Body of pancreas (tissue), 4 donors: Measurements from ENCODE around the gene AADACL4. TPM values are rescaled to one million over a fixed set of nuclear protein-coding genes. Genes with fewer than 3 reads are reported as not detected.

ENCODE experiments used
- ATAC-seq: fragments of 150-250 bp; one replicate; pipeline ENCODE4 v1.9.1; 2016
- DNase-seq, 4 donors: peaks; one replicate each; pipeline ENCODE4 v3.0.0-alpha.2; 2019
- H3K27ac ChIP-seq, 4 donors: fragments of 200-600 bp; sonication (generic); 1 replicate in 3 of 4; 2 replicates in 1 of 4; pipeline versions ENCODE4 v1.5.1 to v1.6.1; 2016 to 2019; ENCODE audit warnings: mild to moderate bottlenecking in 1 of 4, mixed read lengths in 1 of 4, moderate library complexity in 1 of 4
- H3K27me3 ChIP-seq, 2 donors: fragments of 200-600 bp; sonication (generic); one replicate each; pipeline ENCODE4 v1.6.0; 2016; ENCODE audit warnings: mild to moderate bottlenecking in 1 of 2
- H3K36me3 ChIP-seq, 2 donors: fragments of 200-600 bp; sonication (generic); replicated peaks in 1 of 2; 2 replicates each; pipeline ENCODE4 v1.5.1; 2016; ENCODE audit warnings: low read depth in 2 of 2; ENCODE audit not compliant: insufficient read depth in 1 of 2
- H3K4me1 ChIP-seq: fragments of 200-600 bp; sonication (generic); one replicate; pipeline ENCODE4 v1.6.0; 2016
- H3K4me3 ChIP-seq, 2 donors: fragments of 200-600 bp; sonication (generic); 1 replicate in 1 of 2; 2 replicates in 1 of 2; pipeline ENCODE4 v1.5.1; 2016 to 2019
- H3K9me3 ChIP-seq, 3 donors: fragments of 200-600 bp; sonication (generic); 1 replicate in 2 of 3; 2 replicates in 1 of 3; pipeline ENCODE4 v1.5.1; 2016
- POLR2A ChIP-seq, 3 donors: fragments of 450-650 bp; IDR thresholded peaks; one replicate each; pipeline ENCODE4 v1.6.1; 2016; ENCODE audit warnings: antibody characterized with exemption in 3 of 3, mild to moderate bottlenecking in 2 of 3
- WGBS, 2 donors: methylation state at CpG; one replicate each; pipeline ENCODE4 v1.1.5; 2017; 5-methylcytosine and 5-hydroxymethylcytosine counted together
- intact Hi-C: fragments of 100-400 bp; cut with DNase I; formaldehyde crosslinking; loops from one replicate; pipeline ENCODE4 v1.15.1; 2023
- total RNA-seq, 2 donors: library from RNA; depleted of rRNA; stranded (reverse); fragments of >200 nt; gene quantifications; one replicate each; pipeline ENCODE4 v1.1.0, GENCODE V29; 2016
- TF ChIP-seq, protein P1 (sequence below), 7 experiments: fragments of 450-650 bp in 4 of 7; fragments of 200-600 bp in 3 of 7; sonication (generic) in 3 of 7; IDR thresholded peaks; one replicate each; pipeline ENCODE4 v1.5.1; 2016 to 2019; ENCODE audit warnings: antibody characterized with exemption in 7 of 7

The AADACL4 gene
- total RNA-seq, 2 donors from 2014 or later, result not detected

DNA sequence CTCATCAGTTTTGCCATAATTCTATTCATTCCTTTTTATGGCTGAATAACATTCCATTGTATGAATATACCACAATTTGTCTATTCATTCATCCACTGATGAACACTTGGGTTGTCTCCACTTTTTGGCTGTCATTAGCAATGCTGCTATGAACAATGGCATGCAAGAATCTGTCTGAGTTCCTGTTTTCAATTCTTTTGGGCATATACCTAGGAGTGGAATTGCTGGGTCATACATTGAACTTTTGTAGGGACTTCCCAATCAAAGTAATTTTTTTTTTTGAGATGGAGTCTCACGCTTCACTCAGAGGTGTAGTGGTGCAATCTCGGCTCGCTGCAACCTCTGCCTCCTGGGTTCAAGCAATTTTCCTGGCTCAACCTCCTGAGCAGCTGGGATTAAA, 34.9 kb downstream of the AADACL4 start:
- no peaks in the 10 kb centered on the region for H3K9me3 ChIP-seq
- H3K27ac ChIP-seq, result no peak overlapping the region
- no peak for ATAC-seq
- no peaks in the 10 kb centered on the region for H3K27me3 ChIP-seq
- no peaks in the 10 kb centered on the region for H3K4me1 ChIP-seq
- no peak overlapping the region for H3K4me3 ChIP-seq
- intact Hi-C loops, result no loop called here
- H3K36me3 ChIP-seq, result no peaks in the 10 kb centered on the region
- TF ChIP-seq, protein P1, sequence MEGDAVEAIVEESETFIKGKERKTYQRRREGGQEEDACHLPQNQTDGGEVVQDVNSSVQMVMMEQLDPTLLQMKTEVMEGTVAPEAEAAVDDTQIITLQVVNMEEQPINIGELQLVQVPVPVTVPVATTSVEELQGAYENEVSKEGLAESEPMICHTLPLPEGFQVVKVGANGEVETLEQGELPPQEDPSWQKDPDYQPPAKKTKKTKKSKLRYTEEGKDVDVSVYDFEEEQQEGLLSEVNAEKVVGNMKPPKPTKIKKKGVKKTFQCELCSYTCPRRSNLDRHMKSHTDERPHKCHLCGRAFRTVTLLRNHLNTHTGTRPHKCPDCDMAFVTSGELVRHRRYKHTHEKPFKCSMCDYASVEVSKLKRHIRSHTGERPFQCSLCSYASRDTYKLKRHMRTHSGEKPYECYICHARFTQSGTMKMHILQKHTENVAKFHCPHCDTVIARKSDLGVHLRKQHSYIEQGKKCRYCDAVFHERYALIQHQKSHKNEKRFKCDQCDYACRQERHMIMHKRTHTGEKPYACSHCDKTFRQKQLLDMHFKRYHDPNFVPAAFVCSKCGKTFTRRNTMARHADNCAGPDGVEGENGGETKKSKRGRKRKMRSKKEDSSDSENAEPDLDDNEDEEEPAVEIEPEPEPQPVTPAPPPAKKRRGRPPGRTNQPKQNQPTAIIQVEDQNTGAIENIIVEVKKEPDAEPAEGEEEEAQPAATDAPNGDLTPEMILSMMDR (IDR thresholded peaks at IDR 0.05), result no peak
- TF ChIP-seq POLR2A (IDR thresholded peaks at IDR 0.05), result no peak
- no peak for DNase-seq
- WGBS, 2 donors, result 68 to 81% methylated on average over 3 of the region's 3 CpGs

DNA sequence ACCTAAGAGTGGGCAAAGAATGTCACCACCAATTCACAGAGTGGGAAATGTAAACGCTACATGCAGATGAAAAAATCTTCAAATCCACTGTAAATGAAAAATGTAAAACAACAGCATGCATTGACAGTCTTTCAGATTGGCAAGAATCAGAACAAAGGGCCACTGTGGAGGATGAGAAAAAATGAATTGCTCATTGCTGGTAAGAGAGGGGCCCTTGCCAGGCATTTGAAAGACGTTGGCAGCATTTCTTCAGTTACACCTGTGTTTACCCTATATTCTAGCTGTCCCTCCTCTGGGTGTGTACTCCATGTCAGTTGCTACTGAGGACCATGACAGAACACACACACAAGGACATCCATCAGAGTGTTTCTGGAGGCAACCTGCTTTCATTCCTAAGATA, 46.3 kb downstream of the AADACL4 start:
- Histone ChIP-seq H3K9me3 (no peaks in the 10 kb centered on the region), H3K36me3 (no peaks in the 10 kb centered on the region), H3K4me1 (no peaks in the 10 kb centered on the region), H3K27me3 (no peaks in the 10 kb centered on the region), H3K27ac (no peak overlapping the region), H3K4me3 (no peak overlapping the region)
- ATAC-seq (no peak), DNase-seq (no peak)
- TF ChIP-seq, protein P1 (IDR thresholded peaks at IDR 0.05), result no peak
- no peak for TF ChIP-seq POLR2A (IDR thresholded peaks at IDR 0.05)
- WGBS, 2 donors, result 26 to 38% methylated on average over 2 of the region's 2 CpGs
- intact Hi-C loops, result no loop called here

DNA sequence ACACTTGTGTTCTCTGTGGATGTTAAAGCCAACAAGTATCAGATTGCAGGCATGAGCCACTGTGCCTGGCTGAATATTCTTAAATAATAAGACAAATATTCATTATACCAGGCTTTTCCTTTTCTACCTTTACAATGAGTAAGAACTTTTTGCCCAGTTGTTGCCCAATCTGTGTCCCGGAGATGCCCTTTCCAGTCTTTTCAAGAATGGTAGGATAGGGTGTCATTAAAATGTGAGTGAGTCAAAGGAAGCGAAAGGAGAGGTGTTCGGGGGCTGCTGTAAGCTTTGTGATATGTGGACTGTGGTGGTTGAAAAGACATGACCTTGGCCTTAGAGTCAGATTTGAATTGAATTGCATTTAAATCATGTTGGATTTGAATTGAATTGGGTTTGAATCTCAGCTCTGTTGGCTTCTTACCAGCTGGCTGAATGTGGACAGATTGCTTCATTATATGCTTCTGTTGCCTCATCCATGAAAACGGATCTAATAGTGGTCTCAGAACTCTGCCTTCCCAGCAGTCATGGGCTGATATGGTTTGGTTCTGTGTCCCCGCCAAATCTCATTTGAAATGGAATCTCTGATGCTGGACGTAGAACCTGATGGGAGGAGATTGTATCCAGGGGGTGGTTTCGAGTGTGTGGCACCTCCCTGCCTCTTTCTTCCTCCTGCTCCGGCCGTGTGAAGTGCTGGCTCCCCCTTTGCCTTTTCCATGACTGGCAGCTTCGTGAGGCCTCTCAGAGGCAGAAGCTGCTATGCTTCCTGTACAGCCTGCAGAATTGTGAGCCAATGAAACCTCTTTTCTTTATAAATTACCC, 49.3 kb downstream of the AADACL4 start:
- Histone ChIP-seq H3K27ac (no peak overlapping the region), H3K4me3 (no peak overlapping the region), H3K9me3 (no peaks in the 10 kb centered on the region), H3K4me1 (no peaks in the 10 kb centered on the region), H3K36me3 (no peaks in the 10 kb centered on the region), H3K27me3 (no peaks in the 10 kb centered on the region)
- intact Hi-C loops, result no loop called here
- 58% methylated on average over 9 to 10 of the region's 10 CpGs for WGBS, 2 donors
- DNase-seq, result peak in 1 of 4 donors; percentile 3
- TF ChIP-seq POLR2A (IDR thresholded peaks at IDR 0.05), result no peak
- TF ChIP-seq, protein P1 (IDR thresholded peaks at IDR 0.05), result no peak
- no peak for ATAC-seq

DNA sequence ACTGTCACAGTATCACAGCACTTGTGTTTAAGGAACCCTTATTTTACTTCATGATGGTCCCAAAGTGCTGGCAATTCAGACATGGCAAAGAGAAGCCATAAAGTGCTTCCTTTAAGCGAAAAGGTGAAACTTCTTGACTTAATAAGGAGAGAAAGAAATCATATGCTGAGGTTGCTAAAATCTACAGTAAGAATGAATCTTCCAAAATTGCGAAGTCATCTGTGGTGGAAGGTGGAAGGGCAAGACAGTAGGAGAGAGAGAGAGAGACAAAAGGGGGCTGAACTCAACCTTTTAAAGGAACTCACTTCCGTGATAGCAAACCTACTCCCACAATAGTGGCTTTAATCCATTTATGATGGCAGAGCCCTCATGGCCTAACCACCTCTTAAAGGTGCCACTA, 52.8 kb downstream of the AADACL4 start:
- intact Hi-C loops, result no loop called here
- Histone ChIP-seq H3K4me3 (no peak overlapping the region), H3K36me3 (no peaks in the 10 kb centered on the region), H3K27ac (no peak overlapping the region), H3K4me1 (no peaks in the 10 kb centered on the region), H3K9me3 (peaks cover 0 to 3% (median 0%) of the 10 kb centered on the region in 3 donors), H3K27me3 (no peaks in the 10 kb centered on the region)
- DNase-seq (no peak), ATAC-seq (no peak)
- WGBS, 2 donors, result 75 to 81% methylated on average over 3 of the region's 3 CpGs
- TF ChIP-seq, protein P1 (IDR thresholded peaks at IDR 0.05), result no peak
- no peak for TF ChIP-seq POLR2A (IDR thresholded peaks at IDR 0.05)

DNA sequence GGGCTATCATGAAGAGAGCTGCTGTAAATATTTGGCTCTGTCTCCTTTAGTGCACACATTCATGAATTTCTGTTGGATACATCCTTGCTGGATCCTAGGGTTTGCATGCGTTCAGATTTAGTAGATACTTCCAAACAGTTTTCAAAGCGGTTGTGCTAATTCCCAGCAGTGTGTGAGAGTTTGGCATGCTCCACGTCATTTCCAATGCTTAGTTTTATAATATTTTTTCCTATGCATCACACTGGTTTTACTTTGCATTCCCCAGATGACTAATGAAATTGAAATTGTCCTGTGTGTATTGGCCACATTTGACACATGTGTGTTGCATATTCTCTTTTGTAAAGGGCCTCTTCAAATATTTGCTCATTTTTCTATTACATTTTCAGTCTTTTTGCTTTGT, 53.5 kb downstream of the AADACL4 start:
- WGBS, 2 donors, result 75 to 83% methylated on average over 3 of the region's 3 CpGs
- Histone ChIP-seq H3K27me3 (no peaks in the 10 kb centered on the region), H3K4me1 (no peaks in the 10 kb centered on the region), H3K9me3 (peaks cover 0 to 5% (median 0%) of the 10 kb centered on the region in 3 donors), H3K27ac (no peak overlapping the region), H3K4me3 (no peak overlapping the region), H3K36me3 (no peaks in the 10 kb centered on the region)
- ATAC-seq, result no peak
- no peak for DNase-seq
- TF ChIP-seq, protein P1 (IDR thresholded peaks at IDR 0.05), result no peak
- TF ChIP-seq POLR2A (IDR thresholded peaks at IDR 0.05), result no peak
- intact Hi-C loops, result no loop called here
